Breast epithelium (tissue), 4 donors: Measurements from ENCODE around the gene ST6GALNAC2. TPM values are rescaled to one million over a fixed set of nuclear protein-coding genes. Genes with fewer than 3 reads are reported as not detected.
A peak's percentile ranks its signal among the peaks of the same experiment; 100 is the strongest.

Experiments
- DNase-seq, 2 donors: peaks; one replicate each; pipeline ENCODE4 v3.0.0-alpha.2; 2019; ENCODE audit warnings: low spot score in 2 of 2
- H3K27ac ChIP-seq, 2 donors: fragments of 200-600 bp; sonication (generic) in 1 of 2; one replicate each; pipeline ENCODE4 v1.5.1; 2016 to 2019; ENCODE audit warnings: mild to moderate bottlenecking in 1 of 2
- H3K27me3 ChIP-seq, 2 donors: fragments of 200-600 bp; sonication (generic) in 1 of 2; one replicate each; pipeline versions ENCODE4 v1.5.1 to v1.6.0; 2017 to 2019; ENCODE audit warnings: control low read depth in 1 of 2, mild to moderate bottlenecking in 1 of 2
- H3K36me3 ChIP-seq: fragments of 200-600 bp; one replicate; pipeline ENCODE4 v1.5.1; 2019
- H3K4me1 ChIP-seq, 2 donors: fragments of 200-600 bp; sonication (generic); one replicate each; pipeline ENCODE4 v1.5.1; 2016 to 2019; ENCODE audit warnings: control low read depth in 1 of 2
- H3K4me3 ChIP-seq, 3 donors: fragments of 200-600 bp; sonication (generic); 1 replicate in 2 of 3; 2 replicates in 1 of 3; pipeline ENCODE4 v1.5.1; 2016 to 2019; ENCODE audit warnings: mild to moderate bottlenecking in 3 of 3, moderate library complexity in 2 of 3
- H3K9me3 ChIP-seq, 2 donors: fragments of 200-600 bp; sonication (generic) in 1 of 2; one replicate each; pipeline ENCODE4 v1.5.1; 2016 to 2019; ENCODE audit warnings: control low read depth in 1 of 2
- POLR2A ChIP-seq: fragments of 450-650 bp; IDR thresholded peaks from one replicate; pipeline ENCODE4 v1.6.1; 2016; ENCODE audit warnings: antibody characterized with exemption, mild to moderate bottlenecking, moderate library complexity
- POLR2AphosphoS5 ChIP-seq, 3 donors: sonication (generic); formaldehyde crosslinking; IDR thresholded peaks; one replicate each; pipeline ENCODE4 v1.6.1; 2017; ENCODE audit warnings: antibody characterized with exemption in 3 of 3
- intact Hi-C: fragments of 100-400 bp; cut with DNase I; formaldehyde crosslinking; loops from one replicate; pipeline ENCODE4 v1.15.1; 2023; ENCODE audit warnings: low total_unique reads
- total RNA-seq, 3 donors: library from RNA; depleted of rRNA; stranded (reverse); fragments of >200 nt; gene quantifications; one replicate each; pipeline ENCODE4 v1.1.0, GENCODE V29; 2016
- TF ChIP-seq, protein P1 (sequence below), 3 donors: fragments of 450-650 bp; IDR thresholded peaks; one replicate each; pipeline ENCODE4 v1.5.1; 2016 to 2017; ENCODE audit warnings: antibody characterized with exemption in 3 of 3, mild to moderate bottlenecking in 3 of 3, moderate library complexity in 3 of 3

The ST6GALNAC2 gene
- total RNA-seq, 3 donors from 2014 or later: 10.5 to 39.8 (median 12.0) TPM

- H3K4me1 ChIP-seq: peaks cover 0 to 7% of the 10 kb centered on the region in 2 donors
- peak overlapping the region; percentile 71 to 75 for H3K27ac ChIP-seq
- H3K9me3 ChIP-seq: no peaks in the 10 kb centered on the region
- H3K27me3 ChIP-seq: peaks cover 0 to 5% of the 10 kb centered on the region in 2 donors
- intact Hi-C loops: loop anchor here (5.0 kb wide), 1 partner anchor 1039 kb away; no protein-coding TSS in a partner anchor
- no peaks in the 10 kb centered on the region for H3K36me3 ChIP-seq
- peak in 1 of 2 donors; percentile 78 for DNase-seq
- no peak overlapping the region for H3K4me3 ChIP-seq
- TF ChIP-seq POLR2A: no peak
- TF ChIP-seq POLR2AphosphoS5 (IDR thresholded peaks at IDR 0.05): no peak
- TF ChIP-seq, protein P1, sequence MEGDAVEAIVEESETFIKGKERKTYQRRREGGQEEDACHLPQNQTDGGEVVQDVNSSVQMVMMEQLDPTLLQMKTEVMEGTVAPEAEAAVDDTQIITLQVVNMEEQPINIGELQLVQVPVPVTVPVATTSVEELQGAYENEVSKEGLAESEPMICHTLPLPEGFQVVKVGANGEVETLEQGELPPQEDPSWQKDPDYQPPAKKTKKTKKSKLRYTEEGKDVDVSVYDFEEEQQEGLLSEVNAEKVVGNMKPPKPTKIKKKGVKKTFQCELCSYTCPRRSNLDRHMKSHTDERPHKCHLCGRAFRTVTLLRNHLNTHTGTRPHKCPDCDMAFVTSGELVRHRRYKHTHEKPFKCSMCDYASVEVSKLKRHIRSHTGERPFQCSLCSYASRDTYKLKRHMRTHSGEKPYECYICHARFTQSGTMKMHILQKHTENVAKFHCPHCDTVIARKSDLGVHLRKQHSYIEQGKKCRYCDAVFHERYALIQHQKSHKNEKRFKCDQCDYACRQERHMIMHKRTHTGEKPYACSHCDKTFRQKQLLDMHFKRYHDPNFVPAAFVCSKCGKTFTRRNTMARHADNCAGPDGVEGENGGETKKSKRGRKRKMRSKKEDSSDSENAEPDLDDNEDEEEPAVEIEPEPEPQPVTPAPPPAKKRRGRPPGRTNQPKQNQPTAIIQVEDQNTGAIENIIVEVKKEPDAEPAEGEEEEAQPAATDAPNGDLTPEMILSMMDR (IDR thresholded peaks at IDR 0.05): no peak
These were observed 4.1 kb downstream of the ST6GALNAC2 start for GRCh38 chr17:76581515-76581914.

GRCh38 chr17:76579281-76579680 is 6.4 kb downstream of the ST6GALNAC2 start:
- intact Hi-C loops: no loop called here
- Histone ChIP-seq H3K27ac (peak overlapping the region; percentile 55 to 71), H3K4me1 (no peaks in the 10 kb centered on the region), H3K9me3 (no peaks in the 10 kb centered on the region), H3K36me3 (no peaks in the 10 kb centered on the region), H3K4me3 (no peak overlapping the region), H3K27me3 (no peaks in the 10 kb centered on the region)
- DNase-seq: no peak
- TF ChIP-seq, protein P1 (IDR thresholded peaks at IDR 0.05): no peak
- TF ChIP-seq POLR2A: no peak

DNA sequence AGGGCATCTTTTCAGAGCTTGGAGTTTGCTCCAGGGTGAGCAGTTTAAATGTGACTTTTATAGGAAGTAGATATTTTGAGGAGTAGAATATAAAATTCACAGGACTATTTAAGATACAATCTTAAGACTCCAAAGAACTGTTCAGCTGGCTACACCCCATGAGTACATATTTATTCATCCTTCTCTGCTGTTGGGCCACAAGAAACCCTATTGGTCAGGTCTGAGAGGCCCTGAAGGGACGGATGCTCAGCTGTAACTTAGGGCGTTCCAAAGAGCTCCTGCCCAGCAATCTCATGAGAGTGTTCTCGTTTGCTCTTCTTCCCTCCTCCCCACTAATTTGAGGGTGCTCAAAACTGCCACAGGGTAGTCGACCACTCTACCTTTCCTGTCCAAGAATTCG is 7.3 kb downstream of the ST6GALNAC2 start:
- no peak for TF ChIP-seq POLR2AphosphoS5 (IDR thresholded peaks at IDR 0.05)
- no peak for TF ChIP-seq POLR2A
- TF ChIP-seq, protein P1 (IDR thresholded peaks at IDR 0.05): no peak
- no peaks in the 10 kb centered on the region for H3K27me3 ChIP-seq
- no peaks in the 10 kb centered on the region for H3K4me1 ChIP-seq
- H3K36me3 ChIP-seq: no peaks in the 10 kb centered on the region
- peak overlapping the region; percentile 66 to 71 for H3K27ac ChIP-seq
- no peak for DNase-seq
- intact Hi-C loops: no loop called here
- H3K4me3 ChIP-seq: no peak overlapping the region
- H3K9me3 ChIP-seq: no peaks in the 10 kb centered on the region

DNA sequence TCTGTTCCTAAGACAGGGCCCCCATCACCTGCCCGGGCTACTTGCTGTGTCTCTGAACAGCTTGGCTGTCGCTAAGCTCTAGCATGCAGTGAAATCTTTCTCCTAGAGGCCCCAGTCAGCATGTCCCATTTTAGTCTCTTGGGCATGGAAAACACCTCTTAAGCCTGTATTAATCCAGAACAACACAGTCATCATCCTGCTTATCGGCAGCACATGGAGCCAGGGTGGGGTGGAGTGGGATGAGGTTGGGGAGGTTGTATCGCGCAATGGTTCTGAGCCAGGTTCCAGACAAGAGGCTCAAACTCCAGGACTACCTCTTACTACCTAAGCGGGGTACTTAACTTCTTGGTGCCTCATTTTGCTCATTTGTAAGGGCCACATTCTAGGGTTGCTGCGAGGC is 7.8 kb downstream of the ST6GALNAC2 start:
- Histone ChIP-seq H3K4me1 (no peaks in the 10 kb centered on the region), H3K27me3 (no peaks in the 10 kb centered on the region), H3K27ac (peak overlapping the region; percentile 66 to 71), H3K4me3 (no peak overlapping the region), H3K36me3 (no peaks in the 10 kb centered on the region), H3K9me3 (no peaks in the 10 kb centered on the region)
- TF ChIP-seq POLR2AphosphoS5 (IDR thresholded peaks at IDR 0.05) (no peak), POLR2A (no peak)
- TF ChIP-seq, protein P1 (IDR thresholded peaks at IDR 0.05): no peak
- no peak for DNase-seq
- intact Hi-C loops: no loop called here

GRCh38 chr17:76576189-76576588 is 9.5 kb downstream of the ST6GALNAC2 start:
- intact Hi-C loops: no loop called here
- Histone ChIP-seq H3K9me3 (no peaks in the 10 kb centered on the region), H3K27ac (no peak overlapping the region), H3K4me1 (no peaks in the 10 kb centered on the region), H3K27me3 (no peaks in the 10 kb centered on the region), H3K4me3 (no peak overlapping the region), H3K36me3 (no peaks in the 10 kb centered on the region)
- DNase-seq: no peak
- no peak for TF ChIP-seq POLR2A
- TF ChIP-seq POLR2AphosphoS5 (IDR thresholded peaks at IDR 0.05): no peak
- TF ChIP-seq, protein P1 (IDR thresholded peaks at IDR 0.05): no peak
